GM11168 (cell line): ENCODE data around the gene CD160.
"Not testable (repeated sequence)": the region's sequence is repeated elsewhere in the genome, so short reads cannot be mapped to it uniquely, and the experiment has no call there.

ENCODE experiments used
- in situ Hi-C: fragments of 300-500 bp; cut with MboI; formaldehyde crosslinking; loops from one replicate; pipeline ENCODE4 v1.12.0; 2022; ENCODE audit warnings: low sequenced_read_pairs; ENCODE audit not compliant: unreplicated experiment

CD160 gene

GRCh38 chr1:145757420-145757819 lies 38.1 kb downstream of the CD160 start:
- in situ Hi-C loops: no loop called here

- in situ Hi-C loops: no loop called here
These were observed 38.8 kb downstream of the CD160 start for GRCh38 chr1:145758116-145758515.

- in situ Hi-C loops: no loop called here
These were observed 39.3 kb downstream of the CD160 start for GRCh38 chr1:145758575-145758974.

- in situ Hi-C loops: no loop called here
These were observed 40.4 kb downstream of the CD160 start for GRCh38 chr1:145759721-145760120.

GRCh38 chr1:145760395-145760949 lies 41.2 kb downstream of the CD160 start:
- in situ Hi-C loops: not testable (repeated sequence)

GRCh38 chr1:145761498-145761897 lies 42.2 kb downstream of the CD160 start:
- in situ Hi-C loops: not testable (repeated sequence)

- in situ Hi-C loops: not testable (repeated sequence)
These were observed 42.7 kb downstream of the CD160 start for GRCh38 chr1:145762001-145762400.

- in situ Hi-C loops: not testable (repeated sequence)
These were observed 45.1 kb downstream of the CD160 start for GRCh38 chr1:145764231-145764940.

- in situ Hi-C loops: not testable (repeated sequence)
These were observed 45.8 kb downstream of the CD160 start for GRCh38 chr1:145765127-145765526.

GRCh38 chr1:145765585-145766360 lies 46.5 kb downstream of the CD160 start:
- in situ Hi-C loops: not testable (repeated sequence)

GRCh38 chr1:145766926-145767325 lies 47.6 kb downstream of the CD160 start:
- in situ Hi-C loops: not testable (repeated sequence)

GRCh38 chr1:145768004-145768403 lies 48.7 kb downstream of the CD160 start:
- in situ Hi-C loops: not testable (repeated sequence)

- in situ Hi-C loops: no loop called here
These were observed 51.8 kb downstream of the CD160 start for GRCh38 chr1:145771056-145771455.

- in situ Hi-C loops: no loop called here
These were observed 54.1 kb downstream of the CD160 start for GRCh38 chr1:145773423-145773822.

- in situ Hi-C loops: no loop called here
These were observed 58.3 kb downstream of the CD160 start for GRCh38 chr1:145777357-145778145.

GRCh38 chr1:145778146-145778540 lies 58.8 kb downstream of the CD160 start:
- in situ Hi-C loops: no loop called here

GRCh38 chr1:145782272-145783099 lies 63.2 kb downstream of the CD160 start:
- in situ Hi-C loops: no loop called here

- in situ Hi-C loops: no loop called here
These were observed 65.1 kb downstream of the CD160 start for GRCh38 chr1:145784409-145784808.

- in situ Hi-C loops: no loop called here
These were observed 66.2 kb downstream of the CD160 start for GRCh38 chr1:145785547-145785946.

GRCh38 chr1:145786271-145786670 lies 67.0 kb downstream of the CD160 start:
- in situ Hi-C loops: no loop called here
